ENCODE data around the gene RXYLT1. TPM values are rescaled to one million over a fixed set of nuclear protein-coding genes. Genes with fewer than 3 reads are reported as not detected.
"Not testable (repeated sequence)": the region's sequence is repeated elsewhere in the genome, so short reads cannot be mapped to it uniquely, and the experiment has no call there.

The RXYLT1 gene
- total RNA-seq, 2 donors from 2014 or later, result 8.9 to 18.5 TPM

GRCh38 chr12:63836046-63836445 is 56.3 kb downstream of the RXYLT1 start:
- no peak for DNase-seq (ENCODE audit: low spot score)
- no peak for TF ChIP-seq CTCF (IDR thresholded peaks at IDR 0.05)
- no peak overlapping the region for H3K27ac ChIP-seq
- ATAC-seq (ENCODE audit: insufficient number of reproducible peaks, low FRiP score, low read depth), result no peak
- no peaks in the 10 kb centered on the region for H3K4me1 ChIP-seq (ENCODE audit: control insufficient read depth in 1 of 2, low read depth in 2 of 2)
- no peaks in the 10 kb centered on the region for H3K36me3 ChIP-seq
- H3K4me3 ChIP-seq, result no peak overlapping the region
- no peaks in the 10 kb centered on the region for H3K9me3 ChIP-seq
- no peaks in the 10 kb centered on the region for H3K27me3 ChIP-seq (replicated peaks; ENCODE audit: insufficient read depth)

GRCh38 chr12:63836936-63837335 is 57.2 kb downstream of the RXYLT1 start:
- no peak for DNase-seq (ENCODE audit: low spot score)
- no peaks in the 10 kb centered on the region for H3K9me3 ChIP-seq
- ATAC-seq (ENCODE audit: insufficient number of reproducible peaks, low FRiP score, low read depth), result no peak
- no peaks in the 10 kb centered on the region for H3K4me1 ChIP-seq (ENCODE audit: control insufficient read depth in 1 of 2, low read depth in 2 of 2)
- no peak for TF ChIP-seq CTCF (IDR thresholded peaks at IDR 0.05)
- no peak overlapping the region for H3K4me3 ChIP-seq
- H3K36me3 ChIP-seq, result no peaks in the 10 kb centered on the region
- H3K27ac ChIP-seq, result no peak overlapping the region
- H3K27me3 ChIP-seq (replicated peaks; ENCODE audit: insufficient read depth), result no peaks in the 10 kb centered on the region

- H3K36me3 ChIP-seq, result no peaks in the 10 kb centered on the region
- H3K9me3 ChIP-seq, result no peaks in the 10 kb centered on the region
- H3K27ac ChIP-seq, result no peak overlapping the region
- no peak for TF ChIP-seq CTCF (IDR thresholded peaks at IDR 0.05)
- H3K4me1 ChIP-seq (ENCODE audit: control insufficient read depth in 1 of 2, low read depth in 2 of 2), result no peaks in the 10 kb centered on the region
- no peak overlapping the region for H3K4me3 ChIP-seq
- H3K27me3 ChIP-seq (replicated peaks; ENCODE audit: insufficient read depth), result no peaks in the 10 kb centered on the region
- ATAC-seq (ENCODE audit: insufficient number of reproducible peaks, low FRiP score, low read depth) (no peak), DNase-seq (ENCODE audit: low spot score) (no peak)
These were observed 58.7 kb downstream of the RXYLT1 start for GRCh38 chr12:63838411-63838810.

- H3K27me3 ChIP-seq (replicated peaks; ENCODE audit: insufficient read depth), result no peaks in the 10 kb centered on the region
- H3K27ac ChIP-seq, result no peak overlapping the region
- TF ChIP-seq CTCF (IDR thresholded peaks at IDR 0.05), result no peak
- peaks cover 8 to 10% of the 10 kb centered on the region in 2 donors for H3K4me1 ChIP-seq (ENCODE audit: control insufficient read depth in 1 of 2, low read depth in 2 of 2)
- H3K36me3 ChIP-seq, result no peaks in the 10 kb centered on the region
- ATAC-seq (ENCODE audit: insufficient number of reproducible peaks, low FRiP score, low read depth) (no peak), DNase-seq (ENCODE audit: low spot score) (no peak)
- H3K4me3 ChIP-seq, result no peak overlapping the region
- H3K9me3 ChIP-seq, result no peaks in the 10 kb centered on the region
These were observed 61.3 kb downstream of the RXYLT1 start for GRCh38 chr12:63841011-63841410.

GRCh38 chr12:63841571-63841970 is 61.9 kb downstream of the RXYLT1 start:
- no peak for TF ChIP-seq CTCF (IDR thresholded peaks at IDR 0.05)
- DNase-seq (ENCODE audit: low spot score) (no peak), ATAC-seq (ENCODE audit: insufficient number of reproducible peaks, low FRiP score, low read depth) (no peak)
- Histone ChIP-seq H3K4me1 (ENCODE audit: control insufficient read depth in 1 of 2, low read depth in 2 of 2) (peaks cover 10 to 15% of the 10 kb centered on the region in 2 donors), H3K36me3 (no peaks in the 10 kb centered on the region), H3K27me3 (replicated peaks; ENCODE audit: insufficient read depth) (no peaks in the 10 kb centered on the region), H3K9me3 (no peaks in the 10 kb centered on the region), H3K27ac (no peak overlapping the region), H3K4me3 (no peak overlapping the region)

- not testable (repeated sequence) for DNase-seq (ENCODE audit: low spot score); H3K27me3 ChIP-seq (replicated peaks; ENCODE audit: insufficient read depth); H3K4me3 ChIP-seq; H3K9me3 ChIP-seq; H3K36me3 ChIP-seq; ATAC-seq (ENCODE audit: insufficient number of reproducible peaks, low FRiP score, low read depth)
- Histone ChIP-seq H3K4me1 (ENCODE audit: control insufficient read depth in 1 of 2, low read depth in 2 of 2) (peaks cover 10 to 20% of the 10 kb centered on the region in 2 donors), H3K27ac (peak overlapping the region in 1 of 2 donors; percentile 94)
These were observed 63.0 kb downstream of the RXYLT1 start for GRCh38 chr12:63842750-63843149.
